Measurements from ENCODE around the gene TKTL2. TPM values are rescaled to one million over a fixed set of nuclear protein-coding genes. Genes with fewer than 3 reads are reported as not detected.

Gene TKTL2, protein sequence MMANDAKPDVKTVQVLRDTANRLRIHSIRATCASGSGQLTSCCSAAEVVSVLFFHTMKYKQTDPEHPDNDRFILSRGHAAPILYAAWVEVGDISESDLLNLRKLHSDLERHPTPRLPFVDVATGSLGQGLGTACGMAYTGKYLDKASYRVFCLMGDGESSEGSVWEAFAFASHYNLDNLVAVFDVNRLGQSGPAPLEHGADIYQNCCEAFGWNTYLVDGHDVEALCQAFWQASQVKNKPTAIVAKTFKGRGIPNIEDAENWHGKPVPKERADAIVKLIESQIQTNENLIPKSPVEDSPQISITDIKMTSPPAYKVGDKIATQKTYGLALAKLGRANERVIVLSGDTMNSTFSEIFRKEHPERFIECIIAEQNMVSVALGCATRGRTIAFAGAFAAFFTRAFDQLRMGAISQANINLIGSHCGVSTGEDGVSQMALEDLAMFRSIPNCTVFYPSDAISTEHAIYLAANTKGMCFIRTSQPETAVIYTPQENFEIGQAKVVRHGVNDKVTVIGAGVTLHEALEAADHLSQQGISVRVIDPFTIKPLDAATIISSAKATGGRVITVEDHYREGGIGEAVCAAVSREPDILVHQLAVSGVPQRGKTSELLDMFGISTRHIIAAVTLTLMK
- 0.22 and 0.35 TPM in 2 replicates for total RNA-seq (2013; cell fraction: nucleolus; rRNA removed)
- not detected in 2 replicates for total RNA-seq (2014; rRNA removed)
- not detected in 2 replicates for total RNA-seq (2014; rRNA removed; fragmentation: Illumina TruSeq; extraction: Trizol)
- not detected in 2 replicates for total RNA-seq (2021)
- polyA plus RNA-seq (2011; ENCODE audit: low read depth): not detected
- 0.03 TPM in 1 of 2 replicates, not detected in the other for polyA plus RNA-seq (2011; rRNA removed)
- polyA plus RNA-seq (2011; cell fraction: cytosol; rRNA removed): 0.04 TPM in 1 of 2 replicates, not detected in the other
- 0.04 TPM in 1 of 2 replicates, not detected in the other for polyA plus RNA-seq (2011; cell fraction: nucleus; rRNA removed)
- not detected in 2 replicates for polyA plus RNA-seq (2012)
- polyA plus RNA-seq (2014; fragmentation: Illumina TruSeq; extraction: Trizol): not detected in 2 replicates
- polyA plus RNA-seq (2014; fragmentation: Nextera tagmentation; extraction: Ambion mirVana): under 1 TPM in 1 of 2 experiments, not detected in 1; 0.03 TPM
- polyA plus RNA-seq (2014; rRNA removed): 0.04 TPM in 1 of 2 replicates, not detected in the other
- polyA plus RNA-seq (2016; fragmentation: Nextera tagmentation; extraction: Ambion mirVana): not detected
- polyA minus RNA-seq (2011; rRNA and poly(A)+ RNA removed): not detected in 2 replicates
- polyA minus RNA-seq (2011; cell fraction: cytosol; rRNA and poly(A)+ RNA removed): not detected in 2 replicates
- polyA minus RNA-seq (2011; cell fraction: nucleus; rRNA and poly(A)+ RNA removed): not detected in 2 replicates
- Bru-seq, nascent RNA: not detected
- BruChase-seq, experiment 1, labeled RNA remaining after a 6-hour chase: not detected
- BruChase-seq, experiment 2, labeled RNA remaining after a 2-hour chase: not detected
- long read RNA-seq, experiment 1: 0 reads
- long read RNA-seq, experiment 2: 0 reads

DNA sequence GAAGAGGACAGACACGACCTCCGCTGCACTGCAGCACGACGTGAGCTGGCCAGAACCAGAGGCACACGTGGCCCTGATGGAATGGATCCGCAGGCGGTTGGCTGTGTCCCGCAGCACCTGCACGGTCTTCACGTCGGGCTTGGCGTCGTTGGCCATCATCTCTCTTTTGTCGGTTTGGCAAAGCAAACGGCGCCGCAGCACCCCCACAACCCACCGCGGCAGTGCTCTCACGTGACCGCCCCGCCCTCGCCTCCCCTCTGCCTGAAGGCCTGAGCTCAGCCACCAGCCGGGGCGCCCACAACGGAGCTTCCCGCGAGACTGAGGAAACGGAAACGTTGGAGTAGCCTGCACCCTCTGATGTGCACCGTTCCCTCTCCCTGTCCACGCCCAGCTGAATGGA lies at the start of gene TKTL2:
Gene TKTL2 (minus strand): TSS at position 179 of the 400 bp plus-strand sequence. CDS start 20 bp downstream, at position 159.
- ChIA-PET SMC1A (ENCODE audit: uncharacterized antibody, unreplicated experiment) (interaction anchor here (1.0 kb wide), 1 partner anchor 44 kb away, joined by 3 read pairs; no protein-coding TSS in a partner anchor), CTCF (interaction anchor here (2.4 kb wide), 1 partner anchor 76 kb away, joined by 11 read pairs; no protein-coding TSS in a partner anchor), POLR2A (interaction anchor here (0.6 kb wide), 1 partner anchor 536 kb away, joined by 5 read pairs; no protein-coding TSS in a partner anchor), RAD21 (ENCODE audit: unreplicated experiment) (no interaction called here)
- Histone ChIP-seq H3K4me2 (ENCODE audit: control insufficient read depth, insufficient read depth) (no peak within 1 kb of the TSS), H3K9me3 (replicated peaks; ENCODE audit: control insufficient read depth, insufficient read depth, low read length) (no peaks in the 10 kb centered on the region), H3K9ac (ENCODE audit: control insufficient read depth, insufficient read depth, low read length) (no peak within 1 kb of the TSS), H3K36me3 (ENCODE audit: control insufficient read depth in 2 of 2, insufficient read depth in 2 of 2, low read length in 1 of 2) (no peaks in the 10 kb centered on the region), H3K27me3 (replicated peaks in 1 of 2; ENCODE audit: control insufficient read depth in 2 of 2, insufficient read depth in 2 of 2, low read length in 1 of 2) (no peaks in the 10 kb centered on the region), H3K27ac (ENCODE audit: control insufficient read depth, insufficient read depth) (no peak within 1 kb of the TSS), H3K4me3 (no peak within 1 kb of the TSS), H3K4me1 (ENCODE audit: control insufficient read depth, insufficient read depth, low read length) (no peaks in the 10 kb centered on the region), H3K79me2 (ENCODE audit: control insufficient read depth, insufficient read depth, low read length) (no peaks in the 10 kb centered on the region), H4K20me1 (ENCODE audit: control insufficient read depth, insufficient read depth) (no peaks in the 10 kb centered on the region), H2AFZ (ENCODE audit: control insufficient read depth, low read depth, low read length) (no peak within 1 kb of the TSS)
- no peak for ATAC-seq
- intact Hi-C loops (cut with micrococcal nuclease; ENCODE audit: unreplicated experiment) (no loop called here), in situ Hi-C loops (cut with MboI) (no loop called here)
- no peak for DNase-seq (ENCODE audit: low read depth, low spot score)
- no peak for FAIRE-seq
- no peak for TF ChIP-seq MEF2B (IDR thresholded peaks at IDR 0.05; ENCODE audit: partially characterized antibody, poor library complexity, severe bottlenecking)
- no peak for TF ChIP-seq KDM1A (IDR thresholded peaks at IDR 0.05; ENCODE audit: borderline replicate concordance)
- no peak for TF ChIP-seq CHD1 (IDR thresholded peaks at IDR 0.05; ENCODE audit: low read depth, low read length)
- TF ChIP-seq ETV6 (conservative IDR thresholded peaks at IDR 0.05 in 1 of 2, IDR thresholded peaks at IDR 0.05 in 1 of 2; ENCODE audit: borderline replicate concordance in 1 of 2, low read depth in 1 of 2): no peak
- TF ChIP-seq BHLHE40 (IDR thresholded peaks at IDR 0.05; ENCODE audit: borderline replicate concordance in 1 of 2, low read depth in 2 of 2, low read length in 1 of 2): peak in 1 of 2 experiments; percentile 15; a peak in 1 of 4 replicates
- no peak for TF ChIP-seq NFXL1 (IDR thresholded peaks at IDR 0.05; ENCODE audit: borderline replicate concordance)
- no peak for TF ChIP-seq GATAD2B (conservative IDR thresholded peaks at IDR 0.05; ENCODE audit: low read depth)
- WGBS (ENCODE audit: insufficient coverage, insufficient replicate concordance, low lambda C conversion rate, missing lambda C conversion rate): 83% methylated on average over 32 of the region's 32 CpGs
- BruUV-seq (replicated peaks): no TSS peak
